SK-N-SH treated with all-trans-retinoic acid at 6 μM for 48 hours (cell line): ENCODE data around the gene ATF5.

Source experiments
- ARNTL ChIP-seq: fragments of 450-650 bp; formaldehyde crosslinking; IDR thresholded peaks from 2 replicates; pipeline ENCODE4 v1.5.0; 2020; ENCODE audit warnings: low read depth, mild to moderate bottlenecking, moderate library complexity, borderline replicate concordance
- CREB5 ChIP-seq: fragments of 250-450 bp; sonication (Bioruptor Pico); IDR thresholded peaks from 2 replicates; pipeline ENCODE4 v1.5.1; 2020; ENCODE audit warnings: low read depth, mild to moderate bottlenecking, moderate library complexity
- PATZ1 ChIP-seq: fragments of 250-450 bp; sonication (Bioruptor Pico); IDR thresholded peaks from 2 replicates; pipeline ENCODE4 v1.8.0; 2020; ENCODE audit warnings: mild to moderate bottlenecking, moderate library complexity, borderline replicate concordance
- RARB ChIP-seq: fragments of 250-450 bp; sonication (Bioruptor Pico); IDR thresholded peaks from 2 replicates; pipeline ENCODE4 v1.8.0; 2021; ENCODE audit warnings: mild to moderate bottlenecking, moderate library complexity
- ZC3H10 ChIP-seq: fragments of 250-450 bp; sonication (Bioruptor Pico); IDR thresholded peaks from 2 replicates; pipeline ENCODE4 v1.5.1; 2021; ENCODE audit warnings: mild to moderate bottlenecking, moderate library complexity
- ZFP30 ChIP-seq: fragments of 450-650 bp; formaldehyde crosslinking; IDR thresholded peaks from 2 replicates; pipeline ENCODE4 v1.5.0; 2022; ENCODE audit warnings: mild to moderate bottlenecking, moderate library complexity

GRCh38 chr19:49927526-49928264 is 1.3 kb upstream of the ATF5 start:
- TF ChIP-seq PATZ1 (CRISPR knock-in tag) = no peak
- no peak for TF ChIP-seq ARNTL
- TF ChIP-seq RARB = no peak
- no peak for TF ChIP-seq CREB5 (CRISPR knock-in tag)
- no peak for TF ChIP-seq ZFP30 (CRISPR knock-in tag)
- TF ChIP-seq ZC3H10 (CRISPR knock-in tag) = no peak
